NCI-H2107 treated with DMSO at 0.1 percent for 48 hours (cell line): ENCODE measurements around the gene RPL39L.
"Not testable (repeated sequence)": the region's sequence is repeated elsewhere in the genome, so short reads cannot be mapped to it uniquely, and the experiment has no call there.

Experiments used
- DNase-seq: peaks from one replicate; lab custom pipeline; 2025; ENCODE audit not compliant: unreplicated experiment; lab: John Stamatoyannopoulos, UW

The RPL39L gene

DNA sequence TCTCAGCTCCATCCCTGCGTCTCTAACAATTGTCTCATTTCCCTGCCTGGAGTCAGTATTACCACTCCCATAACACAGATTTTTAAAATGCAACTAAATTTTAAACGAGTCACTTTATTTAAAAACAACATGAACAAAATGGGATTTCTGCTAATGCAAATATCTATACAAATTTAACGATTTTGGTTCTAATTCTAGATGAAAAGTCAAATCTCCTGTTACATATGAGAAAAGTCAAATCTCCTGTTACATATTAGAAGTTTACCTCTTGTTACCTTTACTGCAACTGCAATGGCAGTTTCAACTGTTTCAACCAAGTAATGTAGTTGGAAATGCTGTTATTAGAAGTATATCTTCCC is 578 bp upstream of the RPL39L start:
- no peak for DNase-seq

DNA sequence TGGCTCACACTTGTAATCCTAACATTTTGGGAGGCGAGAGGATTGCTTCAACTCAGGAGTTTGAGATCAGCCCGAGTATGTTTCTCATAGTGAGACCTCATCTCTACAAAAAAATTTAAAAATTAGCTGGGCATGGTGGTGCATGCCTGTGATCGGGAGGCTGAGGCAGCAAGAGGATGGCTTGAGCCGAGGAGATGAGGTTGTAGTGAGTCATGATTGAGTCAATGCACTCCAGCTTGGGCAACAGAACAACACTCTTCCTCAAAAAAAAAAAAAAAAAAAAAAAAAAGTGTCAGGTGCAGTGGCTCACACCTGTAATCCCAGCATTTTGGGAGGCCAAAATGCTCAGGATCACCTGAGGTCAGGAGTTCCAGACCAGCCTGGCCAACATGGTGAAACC is 2.4 kb downstream of the RPL39L start:
- DNase-seq: no peak

DNA sequence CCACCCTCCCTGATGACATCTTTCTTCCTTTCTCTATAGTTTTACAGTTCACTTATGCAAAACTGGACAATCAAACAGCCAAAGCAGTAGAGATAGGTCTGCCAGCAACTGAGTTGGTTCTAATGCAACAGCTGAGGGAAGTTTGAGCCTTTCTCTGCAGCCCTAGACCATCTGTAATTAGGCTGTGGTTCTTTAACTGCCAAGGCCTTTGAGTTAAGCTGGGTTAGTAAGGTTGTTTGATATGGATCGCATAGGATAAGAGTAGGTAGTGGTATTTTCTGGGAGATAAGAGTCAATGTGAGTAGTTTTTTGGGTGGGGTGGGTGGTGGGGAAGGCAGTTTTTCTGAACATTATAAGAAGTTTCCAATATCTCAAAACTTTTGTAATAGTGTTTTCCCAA is 3.0 kb downstream of the RPL39L start:
- DNase-seq: no peak

DNA sequence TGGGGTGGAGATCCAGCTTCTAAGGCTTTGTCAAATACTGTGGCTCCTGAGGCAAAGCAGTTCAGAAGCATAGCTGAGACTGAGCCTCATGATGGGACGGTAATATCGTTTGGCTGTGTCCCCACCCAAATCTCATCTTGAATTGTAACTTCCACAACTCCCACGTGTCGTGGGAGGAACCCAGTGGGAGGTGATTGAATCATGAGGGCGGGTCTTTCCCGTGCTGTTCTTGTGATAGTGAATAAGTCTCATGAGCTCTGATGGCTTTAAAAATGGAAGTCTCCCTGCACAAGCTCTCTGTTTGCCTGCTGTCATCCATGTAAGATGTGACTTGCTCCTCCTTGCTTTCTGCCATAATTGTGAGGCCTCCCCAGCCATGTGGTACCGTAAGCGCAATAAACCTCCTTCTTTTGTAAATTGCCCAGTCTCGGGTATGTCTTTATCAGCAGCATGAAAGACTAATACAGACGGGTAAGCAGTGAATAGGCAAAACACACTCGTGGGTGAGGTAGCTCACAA is 4.1 kb downstream of the RPL39L start:
- DNase-seq: not testable (repeated sequence)

DNA sequence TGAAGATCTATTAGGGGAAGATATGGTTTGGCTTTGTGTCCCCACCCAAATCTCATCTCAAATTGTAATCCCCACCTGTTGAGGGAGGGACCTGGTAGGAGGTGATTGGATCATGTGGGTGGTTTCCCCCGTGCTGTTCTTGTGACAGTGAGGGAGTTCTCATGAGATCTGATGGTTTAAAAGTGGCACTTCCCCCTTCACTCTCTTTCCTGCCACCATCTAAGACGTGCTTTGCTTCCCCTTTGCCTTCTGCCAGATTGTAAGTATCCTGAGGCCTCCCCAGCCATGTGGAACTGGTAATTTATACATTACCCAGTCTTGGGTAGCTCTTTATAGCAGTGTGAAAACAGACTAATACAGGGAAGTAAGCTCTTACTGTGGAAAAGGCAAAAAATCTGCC is 6.1 kb downstream of the RPL39L start:
- not testable (repeated sequence) for DNase-seq

DNA sequence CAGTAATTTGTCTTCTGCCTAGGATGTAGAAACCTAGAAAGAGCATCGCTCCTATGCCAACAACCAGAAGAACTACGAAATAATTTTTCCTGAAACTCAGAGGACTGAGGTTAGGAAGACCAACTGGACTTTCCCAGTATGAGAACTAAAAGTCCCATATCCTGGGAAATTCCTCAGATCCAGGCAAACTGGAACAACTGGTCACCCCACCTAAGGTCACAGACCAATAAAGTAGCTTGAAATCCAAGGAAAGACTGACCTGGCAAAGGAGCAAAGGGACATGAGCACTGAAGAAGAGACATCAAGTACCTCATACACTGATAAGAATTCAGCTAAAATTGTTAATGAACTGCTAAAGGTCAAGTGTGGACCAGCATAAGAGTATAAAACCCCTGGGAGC is 6.6 kb downstream of the RPL39L start:
- DNase-seq: no peak

DNA sequence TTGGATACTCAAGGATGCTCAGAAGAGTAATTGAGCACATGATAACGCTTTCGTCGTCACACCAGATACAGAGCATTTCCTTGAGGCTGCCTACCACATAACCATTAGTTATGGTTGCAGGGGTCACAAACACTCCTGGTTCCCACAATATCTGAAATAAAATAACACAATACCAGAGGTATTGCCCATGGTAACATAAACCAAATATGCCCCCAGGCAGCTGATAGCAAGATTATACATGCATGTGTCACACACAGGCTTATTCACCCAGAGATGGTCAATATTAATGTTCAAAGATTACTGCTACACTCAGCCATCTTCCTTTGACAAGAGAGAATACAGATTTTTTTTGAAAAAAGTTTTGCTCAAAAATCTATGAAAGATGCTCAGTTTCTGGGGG is 7.3 kb downstream of the RPL39L start:
- DNase-seq: no peak

DNA sequence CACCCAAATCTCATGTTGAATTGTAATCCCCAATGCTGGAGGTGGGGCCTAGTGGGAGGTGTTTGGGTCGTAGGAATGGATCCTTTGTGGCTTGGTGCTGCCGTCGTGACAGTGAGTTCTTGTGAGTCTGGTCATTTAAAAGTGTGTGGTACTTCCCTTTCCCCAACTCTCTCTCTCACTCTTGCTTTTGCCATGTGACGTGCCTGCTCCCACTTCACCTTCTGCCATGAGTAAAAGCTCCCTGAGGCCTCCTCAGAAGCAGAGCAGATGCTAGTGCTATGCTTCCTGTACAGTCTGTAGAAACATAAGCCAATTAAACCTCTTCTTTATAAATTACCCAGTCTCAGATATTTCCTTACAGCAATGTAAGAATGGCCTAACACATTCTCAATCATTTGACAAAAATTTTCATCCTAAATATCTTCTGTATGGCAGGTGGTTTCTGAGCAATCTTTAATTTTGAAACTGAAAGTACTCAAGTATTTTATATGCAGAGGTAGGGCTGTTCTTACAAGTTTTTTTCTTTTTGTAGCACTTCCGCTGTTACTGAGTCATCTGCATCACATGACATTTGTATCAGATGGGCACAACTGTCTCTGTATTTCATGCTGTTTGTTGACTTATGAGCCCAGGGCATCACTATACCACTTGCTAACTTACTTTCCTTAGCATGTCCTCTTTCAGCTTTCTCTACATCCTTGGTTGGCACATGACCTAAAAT is 8.8 kb downstream of the RPL39L start:
- DNase-seq: no peak

DNA sequence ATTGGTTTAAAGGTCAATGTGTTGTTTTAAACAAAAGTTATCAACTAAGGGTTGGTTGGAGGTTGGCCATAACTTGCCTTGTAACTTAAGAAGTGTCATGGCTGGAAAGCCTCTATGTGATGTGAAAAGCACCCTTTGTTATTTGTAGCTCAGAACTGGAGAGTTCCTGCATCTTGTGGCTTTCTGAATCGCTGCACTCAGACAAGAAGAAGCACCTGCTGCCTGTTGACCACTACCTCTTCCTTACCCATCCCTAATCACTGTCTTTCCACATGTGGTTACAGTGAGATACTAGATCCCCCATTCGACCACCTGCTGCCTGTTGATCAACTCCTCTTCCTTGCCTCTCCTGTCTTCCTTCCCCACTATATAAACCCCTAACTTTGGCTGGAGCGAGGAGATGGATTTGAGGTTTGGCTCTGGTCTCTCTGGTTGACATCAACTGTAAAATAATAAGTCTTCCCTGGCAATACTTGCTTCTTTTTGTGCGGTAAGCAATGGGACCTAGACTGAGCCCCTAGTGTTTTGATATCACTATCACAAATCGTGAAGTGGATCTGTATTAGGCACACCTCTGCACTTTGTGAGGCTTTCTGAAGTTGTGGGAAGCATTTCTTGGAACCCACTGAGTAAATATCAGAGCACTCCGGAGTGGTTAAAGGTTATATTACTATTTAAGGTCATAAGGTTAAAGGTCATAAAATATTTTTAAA is 13.8 kb downstream of the RPL39L start:
- DNase-seq: peak; percentile 6

DNA sequence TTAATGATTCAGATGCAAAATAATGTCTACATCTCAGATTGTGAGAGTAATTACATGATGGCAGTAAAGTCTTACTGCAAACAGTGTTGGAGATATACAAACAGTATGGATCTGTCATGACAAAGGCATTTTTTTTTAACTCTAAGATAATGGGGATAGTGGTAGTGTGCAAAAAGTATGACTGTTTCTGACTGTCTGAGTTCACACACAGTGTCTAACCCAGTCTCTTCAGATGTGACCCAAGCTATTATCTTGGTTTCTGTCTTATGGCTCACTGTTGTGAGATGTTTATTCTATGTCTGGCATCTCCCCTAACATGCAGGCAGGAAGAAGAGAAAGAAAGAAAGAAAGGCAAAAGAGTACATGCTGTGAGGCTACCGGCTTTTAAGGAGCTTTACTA is 17.0 kb downstream of the RPL39L start:
- no peak for DNase-seq

DNA sequence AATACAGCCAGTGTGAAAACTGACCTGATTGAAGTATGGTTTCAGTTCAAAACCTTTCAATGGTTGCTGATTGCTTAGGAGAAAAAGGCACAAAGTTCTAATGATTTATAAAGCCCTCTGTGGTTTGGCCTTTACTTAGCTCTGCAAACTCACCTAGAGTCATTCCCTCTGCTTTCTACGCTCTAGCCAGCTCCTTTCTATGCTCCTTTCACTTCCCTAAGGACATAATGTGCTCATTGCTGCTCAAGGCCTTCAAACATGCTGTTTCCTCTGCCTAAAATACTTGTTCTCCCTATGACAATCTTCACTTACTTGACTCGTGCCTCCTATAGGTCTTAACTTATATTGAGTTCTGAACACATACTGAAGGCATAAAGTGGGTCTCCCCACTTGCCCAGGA is 19.0 kb downstream of the RPL39L start:
- DNase-seq: no peak

DNA sequence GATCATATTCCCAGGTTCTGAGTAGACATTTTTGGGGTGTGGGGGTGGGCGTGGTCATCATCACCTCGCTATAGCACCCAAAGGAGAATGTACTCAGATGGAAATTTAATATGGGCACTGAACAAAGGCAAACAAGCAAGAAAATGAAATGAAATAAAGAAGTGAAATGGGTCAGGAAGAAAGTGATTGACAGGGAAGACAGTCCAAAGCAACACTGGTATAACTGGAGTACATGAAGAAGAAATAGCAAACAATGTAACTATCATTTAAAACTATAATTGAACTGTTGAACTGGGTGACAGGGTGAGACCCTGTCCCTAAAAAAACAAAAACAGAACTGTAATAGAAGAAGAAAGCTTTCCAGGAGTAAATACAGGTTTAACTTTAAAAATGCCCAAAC is 24.8 kb downstream of the RPL39L start:
- no peak for DNase-seq

DNA sequence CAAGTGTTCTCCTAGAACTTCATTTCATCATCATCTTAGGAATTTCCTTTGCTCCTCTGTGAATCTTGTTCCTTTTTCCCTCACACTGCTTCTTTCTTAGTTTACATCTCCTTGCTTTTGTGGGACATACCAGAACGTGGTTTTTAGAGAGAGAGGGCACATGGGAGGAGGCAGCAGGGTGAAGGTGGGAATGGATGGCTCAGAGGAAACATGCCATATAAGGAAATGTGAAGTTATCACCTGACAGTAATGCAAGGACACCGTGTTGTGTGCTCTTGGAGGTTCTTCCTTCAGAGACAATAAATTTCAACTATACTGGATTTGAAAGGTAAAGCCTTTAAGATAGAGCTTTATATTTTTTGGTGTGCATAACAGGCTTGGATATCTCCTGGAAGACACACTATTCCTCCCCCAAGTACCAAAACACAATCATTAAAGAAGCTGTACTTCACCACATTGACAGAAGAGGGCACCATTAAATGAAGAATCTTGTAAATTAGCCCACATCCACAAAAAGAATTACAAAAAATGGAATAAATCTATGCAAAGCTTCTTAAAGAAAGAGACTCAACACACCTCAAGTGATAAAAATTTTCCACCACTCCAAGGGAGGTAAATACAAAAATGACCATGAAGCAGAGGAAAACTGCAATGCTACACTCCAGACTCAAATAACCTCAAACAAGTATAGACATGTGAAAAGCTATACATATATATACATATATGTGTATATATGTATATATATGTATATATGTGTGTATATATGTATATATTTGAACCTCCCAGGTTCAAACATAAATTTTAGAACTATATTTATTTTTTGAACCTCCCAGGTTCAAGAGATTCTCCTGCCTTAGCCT is 26.1 kb downstream of the RPL39L start:
- DNase-seq: peak; percentile 52

DNA sequence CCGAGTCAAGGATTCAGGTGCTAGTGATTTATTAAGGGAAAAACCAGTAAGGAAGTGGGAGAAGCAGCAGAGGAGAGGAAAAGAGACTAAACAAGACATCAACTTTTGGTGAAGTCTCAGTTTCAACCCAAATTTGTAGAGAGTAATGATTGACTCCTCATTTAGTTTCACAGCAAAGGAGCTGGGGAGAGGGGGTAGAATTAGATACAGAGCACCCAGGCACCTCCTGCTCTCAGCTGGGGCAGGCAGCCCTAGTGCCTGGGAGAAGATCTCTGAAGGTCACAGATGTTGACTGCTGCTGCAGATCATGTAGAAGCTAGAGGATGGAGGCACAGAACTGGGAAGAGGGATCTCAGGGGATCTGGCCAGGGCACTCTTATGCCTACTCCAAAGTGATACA is 29.1 kb downstream of the RPL39L start:
- no peak for DNase-seq

DNA sequence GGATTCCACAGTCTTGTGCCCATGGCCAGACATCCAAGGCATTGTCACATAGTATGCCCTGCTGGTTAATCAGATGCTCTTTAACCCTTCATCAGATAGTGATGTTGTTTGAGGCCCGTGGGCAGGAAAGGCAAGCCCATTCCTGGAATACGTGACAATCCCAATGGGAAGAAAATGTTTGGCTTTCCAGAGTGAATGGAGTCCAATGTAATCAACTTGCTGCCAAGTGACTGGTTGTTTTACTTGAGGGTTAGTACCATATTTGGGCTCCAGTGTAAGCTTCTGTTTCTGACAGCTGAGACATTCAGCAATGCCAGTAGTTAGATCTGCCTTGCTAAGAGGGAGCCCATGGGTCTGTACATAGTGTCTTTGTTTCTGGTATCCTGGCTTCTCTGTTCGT is 31.3 kb downstream of the RPL39L start:
- no peak for DNase-seq

DNA sequence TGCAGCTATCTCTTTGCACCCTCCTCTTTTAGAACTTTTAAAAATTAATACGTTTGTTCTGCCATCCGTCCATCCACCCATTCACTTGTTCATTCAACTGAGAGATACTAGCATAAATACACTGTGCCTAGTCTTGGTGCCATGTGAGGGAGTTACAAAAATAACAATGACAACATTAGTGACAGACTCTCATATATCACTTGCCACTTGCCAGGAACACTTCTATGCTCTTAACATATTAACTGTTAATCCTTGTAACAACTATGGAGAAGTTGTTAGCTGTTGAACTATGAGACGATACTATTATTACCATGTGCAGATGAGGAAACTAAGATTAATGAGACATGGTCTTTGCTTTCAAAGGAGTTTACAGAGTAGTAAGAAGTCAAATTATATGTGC is 33.6 kb downstream of the RPL39L start:
- DNase-seq: no peak

DNA sequence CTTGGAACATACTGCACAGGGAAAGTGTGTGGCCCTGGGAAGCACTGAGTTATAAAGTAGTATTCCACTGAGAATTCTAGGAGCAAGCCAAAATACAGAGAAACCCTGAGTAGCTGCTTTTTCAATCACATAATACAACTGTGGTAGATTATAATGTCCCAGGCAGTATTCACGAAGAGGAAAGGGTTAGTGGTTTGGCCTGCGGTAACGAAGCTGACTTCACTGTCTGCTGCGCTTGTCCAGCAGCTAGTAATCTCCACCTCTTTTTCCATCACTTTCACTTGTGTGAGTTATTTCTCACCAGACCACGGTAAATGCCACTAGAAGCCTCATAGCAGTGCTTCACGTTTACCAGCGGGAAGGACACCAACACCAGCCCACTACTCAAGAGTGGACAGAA is 34.4 kb downstream of the RPL39L start:
- no peak for DNase-seq

DNA sequence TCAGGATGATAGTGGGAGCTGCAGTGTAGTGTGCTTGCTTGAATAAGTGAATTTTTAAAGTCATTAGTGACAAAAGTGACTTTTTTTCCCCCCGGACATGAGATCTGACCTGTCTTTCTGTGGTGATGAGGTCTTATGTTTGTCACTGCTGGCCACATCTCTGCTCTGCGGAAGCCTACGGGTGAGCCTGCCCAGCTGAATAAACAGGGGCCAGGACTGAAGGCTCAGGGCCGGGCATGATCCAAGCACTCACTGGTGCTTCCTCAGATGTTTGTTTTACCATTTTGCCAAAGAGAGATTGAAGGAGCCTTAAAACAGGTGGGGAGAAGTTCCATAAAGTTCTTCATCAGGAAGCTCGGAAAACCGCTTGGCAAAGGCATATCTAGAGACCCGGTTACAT is 35.0 kb downstream of the RPL39L start:
- no peak for DNase-seq

DNA sequence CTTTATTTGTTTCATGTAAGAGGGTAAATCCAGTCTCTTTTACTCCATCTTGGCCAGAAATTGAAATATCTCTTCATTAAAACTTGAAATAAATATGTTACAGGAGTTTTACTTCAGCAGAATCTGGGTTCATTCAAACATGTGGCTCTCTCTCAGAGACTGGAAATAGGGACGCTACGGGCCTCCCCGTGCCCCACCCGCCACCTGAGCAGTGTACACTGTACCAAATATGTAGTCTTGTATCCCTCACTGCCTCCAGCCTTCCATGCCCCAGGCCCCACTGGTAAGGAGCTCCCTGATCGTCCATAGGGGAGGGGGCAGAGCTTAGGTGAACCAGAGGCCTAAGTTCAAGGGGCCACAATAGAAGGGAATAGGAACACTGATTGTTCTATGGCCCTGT is 36.0 kb downstream of the RPL39L start:
- no peak for DNase-seq

DNA sequence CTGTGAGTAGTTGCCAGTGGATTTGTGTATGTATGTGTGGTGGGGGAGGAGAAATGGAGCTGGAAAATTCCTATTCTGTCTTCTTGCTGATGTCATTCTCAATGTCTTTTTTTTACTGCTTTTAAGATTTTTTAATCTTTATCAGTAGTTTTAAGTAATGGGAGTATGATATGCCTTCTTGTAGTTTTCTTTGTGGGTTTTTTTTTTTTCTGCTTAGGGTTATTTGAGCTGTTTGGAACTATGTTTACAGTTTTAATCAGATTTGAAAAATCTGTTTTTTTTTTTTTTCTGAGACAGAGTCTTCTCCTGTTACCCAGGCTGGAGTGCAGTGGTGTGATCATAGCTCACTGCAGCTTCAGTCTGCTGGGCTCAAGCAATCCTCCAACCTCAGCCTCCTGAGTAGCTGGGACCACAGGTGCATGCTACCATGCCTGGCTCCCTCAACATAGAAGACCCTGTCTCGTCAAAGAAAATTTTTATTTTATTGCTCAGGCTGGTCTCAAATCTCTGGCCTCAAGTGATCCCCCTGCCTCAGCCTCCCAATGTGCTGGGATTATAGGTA is 37.1 kb downstream of the RPL39L start:
- no peak for DNase-seq
